ENCODE results near the gene TMEFF2.

DNA sequence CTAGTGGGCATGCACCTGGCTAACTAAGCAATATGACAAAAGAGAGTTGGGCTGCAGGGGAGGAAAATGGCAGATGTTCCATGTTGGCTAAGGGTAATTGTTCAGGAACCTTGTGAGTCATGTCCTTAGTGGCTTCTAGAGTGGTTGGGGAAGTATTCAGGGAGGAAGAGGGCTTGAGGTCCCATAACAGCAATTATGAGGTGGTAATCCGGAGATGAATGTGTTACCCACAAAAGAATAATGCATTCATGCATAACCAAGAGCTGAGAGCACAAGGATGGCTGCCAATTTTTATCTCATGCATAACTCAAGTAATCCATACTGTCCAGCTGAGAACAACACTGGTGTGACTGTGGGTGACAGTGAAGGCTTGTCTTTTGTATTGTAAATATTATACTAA is 42.9 kb downstream of the TMEFF2 start:
- no peak for TF ChIP-seq POLR2A (IDR thresholded peaks at IDR 0.05; ENCODE audit: low read depth, low read length)
- TF ChIP-seq POLR2AphosphoS5 (IDR thresholded peaks at IDR 0.05; ENCODE audit: low read depth, low read length) = no peak
